ENCODE results near the gene PDE9A. TPM values are rescaled to one million over a fixed set of nuclear protein-coding genes. Genes with fewer than 3 reads are reported as not detected.
"Not testable (repeated sequence)": the region's sequence is repeated elsewhere in the genome, so short reads cannot be mapped to it uniquely, and the experiment has no call there.

PDE9A gene
- polyA plus RNA-seq (ENCODE audit: insufficient read length), result 7.8 TPM

GRCh38 chr21:42653231-42654061 lies at the start of gene PDE9A:
Gene PDE9A (plus strand): TSS chr21:42653621. CDS start chr21:42653815, 194 bp downstream.
- DNase-seq (ENCODE audit: low read depth), result no peak

- DNase-seq (ENCODE audit: low read depth), result no peak
These were observed 46.3 kb upstream of the PDE9A start for GRCh38 chr21:42607102-42607501.

- DNase-seq (ENCODE audit: low read depth), result no peak
These were observed 45.8 kb upstream of the PDE9A start for GRCh38 chr21:42607525-42608102.

- DNase-seq (ENCODE audit: low read depth), result no peak
These were observed 45.0 kb upstream of the PDE9A start for GRCh38 chr21:42608446-42608845.

GRCh38 chr21:42609811-42610210 lies 43.6 kb upstream of the PDE9A start:
- no peak for DNase-seq (ENCODE audit: low read depth)

GRCh38 chr21:42611852-42612251 lies 41.6 kb upstream of the PDE9A start:
- DNase-seq (ENCODE audit: low read depth), result no peak

- DNase-seq (ENCODE audit: low read depth), result no peak
These were observed 41.0 kb upstream of the PDE9A start for GRCh38 chr21:42612390-42612789.

- no peak for DNase-seq (ENCODE audit: low read depth)
These were observed 39.7 kb upstream of the PDE9A start for GRCh38 chr21:42613756-42614155.

GRCh38 chr21:42614396-42614795 lies 39.0 kb upstream of the PDE9A start:
- DNase-seq (ENCODE audit: low read depth), result no peak

- no peak for DNase-seq (ENCODE audit: low read depth)
These were observed 38.5 kb upstream of the PDE9A start for GRCh38 chr21:42614811-42615351.

- not testable (repeated sequence) for DNase-seq (ENCODE audit: low read depth)
These were observed 38.0 kb upstream of the PDE9A start for GRCh38 chr21:42615377-42615776.

GRCh38 chr21:42615924-42616323 lies 37.5 kb upstream of the PDE9A start:
- no peak for DNase-seq (ENCODE audit: low read depth)

GRCh38 chr21:42616446-42616845 lies 37.0 kb upstream of the PDE9A start:
- no peak for DNase-seq (ENCODE audit: low read depth)

- DNase-seq (ENCODE audit: low read depth), result no peak
These were observed 36.5 kb upstream of the PDE9A start for GRCh38 chr21:42616941-42617340.

GRCh38 chr21:42617486-42617885 lies 35.9 kb upstream of the PDE9A start:
- no peak for DNase-seq (ENCODE audit: low read depth)

GRCh38 chr21:42618707-42619102 lies 34.7 kb upstream of the PDE9A start:
- no peak for DNase-seq (ENCODE audit: low read depth)

GRCh38 chr21:42619166-42619565 lies 34.3 kb upstream of the PDE9A start:
- no peak for DNase-seq (ENCODE audit: low read depth)

- no peak for DNase-seq (ENCODE audit: low read depth)
These were observed 33.6 kb upstream of the PDE9A start for GRCh38 chr21:42619841-42620240.

- no peak for DNase-seq (ENCODE audit: low read depth)
These were observed 32.1 kb upstream of the PDE9A start for GRCh38 chr21:42621166-42621818.

GRCh38 chr21:42621819-42622177 lies 31.6 kb upstream of the PDE9A start:
- DNase-seq (ENCODE audit: low read depth), result no peak

GRCh38 chr21:42622284-42622683 lies 31.1 kb upstream of the PDE9A start:
- no peak for DNase-seq (ENCODE audit: low read depth)

- DNase-seq (ENCODE audit: low read depth), result no peak
These were observed 29.7 kb upstream of the PDE9A start for GRCh38 chr21:42623694-42624093.

Measured in forelimb muscle (tissue), 1 donor.